H1 (cell line): ENCODE data around the gene ARID5B. TPM values are rescaled to one million over a fixed set of nuclear protein-coding genes. Genes with fewer than 3 reads are reported as not detected.
A peak's percentile ranks its signal among the peaks of the same experiment; 100 is the strongest.

Experiments
- CBX5 ChIP-seq: fragments of 300-800, 300-1000 bp; sonication (generic); IDR thresholded peaks from 2 replicates; pipeline ENCODE4 v1.7.1; 2016; ENCODE audit warnings: antibody characterized with exemption, low read length, low read depth
- CTBP2 ChIP-seq: IDR thresholded peaks from 2 replicates; pipeline ENCODE4 v1.7.0; 2011; ENCODE audit warnings: borderline replicate concordance, mild to moderate bottlenecking, moderate library complexity, mixed read lengths, low read length; ENCODE audit not compliant: insufficient read depth, insufficient read length
- EZH2 ChIP-seq: fragments of 200-600 bp; sonication (generic); IDR thresholded peaks from 2 replicates; pipeline ENCODE4 v1.7.1; 2012; ENCODE audit warnings: low read depth, mild to moderate bottlenecking, moderate library complexity, low read length, inconsistent platforms; ENCODE audit not compliant: severe bottlenecking
- POLR2AphosphoS5 ChIP-seq: IDR thresholded peaks from 2 replicates; pipeline ENCODE4 v1.6.1; 2011; ENCODE audit warnings: low read depth, low read length
- RBBP5 ChIP-seq: IDR thresholded peaks from 2 replicates; pipeline ENCODE4 v1.7.1; 2012; ENCODE audit warnings: low read depth, mild to moderate bottlenecking, inconsistent platforms, low read length, moderate library complexity, borderline replicate concordance
- polyA plus RNA-seq, 7 experiments: library from polyadenylated mRNA; depleted of rRNA in 3 of 7; stranded (reverse) in 5 of 7; unstranded in 2 of 7; fragments of >200 nt in 5 of 7; fragments of 200-250 nt in 2 of 7; gene quantifications; 1 replicate in 5 of 7; 2 replicates in 1 of 7; 4 replicates in 1 of 7; pipeline versions ENCODE4 v1.2.1 to v1.2.3, GENCODE V29; 2011 to 2013; ENCODE audit warnings: missing spikeins in 2 of 7, mixed read lengths in 2 of 7
- total RNA-seq: library from RNA; stranded (reverse); fragmentation: NEBNext Ultra II Directional; extraction: Animal tissue kit (Norgen Biotek cat#: 25700); gene quantifications from 2 replicates; pipeline ENCODE4 v1.2.1, GENCODE V29; 2021
- TF ChIP-seq, protein P1 (sequence below): IDR thresholded peaks from 2 replicates; pipeline ENCODE4 v1.6.1; 2012; ENCODE audit warnings: inconsistent platforms
- TF ChIP-seq, protein P2 (sequence below): IDR thresholded peaks from 2 replicates; pipeline ENCODE4 v1.6.1; 2012; ENCODE audit warnings: inconsistent platforms

The ARID5B gene
- total and polyA plus RNA-seq, 2 of the 8 experiments (the other 6 are each of a cell fraction or from before 2014, with no cell fraction given), result 0.21 to 1.1 TPM

DNA sequence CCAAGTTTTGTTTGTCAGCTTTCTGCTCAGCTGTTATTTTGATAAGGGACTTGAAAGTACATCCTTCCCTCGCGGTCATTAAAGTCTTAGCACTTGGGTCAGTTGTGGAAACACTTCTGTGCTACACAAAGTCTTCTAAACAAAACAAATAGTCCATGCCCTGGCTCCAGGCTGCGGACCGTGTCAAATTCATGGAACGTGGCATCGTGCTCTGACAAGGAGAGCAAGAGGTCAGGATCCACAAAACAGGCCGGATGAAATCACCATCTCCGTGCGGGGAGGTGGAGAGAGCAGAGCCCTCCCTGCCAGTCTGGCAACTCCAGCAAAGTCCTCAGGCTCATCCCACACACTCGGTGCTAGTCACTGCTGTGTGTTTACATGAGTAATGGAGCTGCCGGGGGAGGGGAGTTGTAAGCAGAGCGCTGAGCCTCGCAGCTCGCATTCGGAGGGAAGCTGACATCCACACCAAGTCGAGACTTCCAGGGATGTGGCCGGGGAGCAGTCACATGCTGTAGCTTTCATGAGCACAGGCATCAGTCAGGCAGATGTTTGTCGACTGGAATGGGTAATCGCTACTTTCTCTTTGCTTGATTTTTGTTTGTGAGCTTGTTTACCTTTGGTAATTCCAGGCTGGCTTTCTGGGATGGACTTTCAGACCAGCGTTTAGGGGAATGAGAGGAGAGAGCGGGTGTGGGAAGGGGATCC is 147.6 kb downstream of the ARID5B start (continued):
- peak; percentile 87; the same call in 1 of the 2 replicates for TF ChIP-seq RBBP5
- TF ChIP-seq, protein P1, sequence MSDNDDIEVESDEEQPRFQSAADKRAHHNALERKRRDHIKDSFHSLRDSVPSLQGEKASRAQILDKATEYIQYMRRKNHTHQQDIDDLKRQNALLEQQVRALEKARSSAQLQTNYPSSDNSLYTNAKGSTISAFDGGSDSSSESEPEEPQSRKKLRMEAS, result peak; percentile 83
- no peak for TF ChIP-seq CBX5
- TF ChIP-seq CTBP2, result no peak
- TF ChIP-seq, protein P2, sequence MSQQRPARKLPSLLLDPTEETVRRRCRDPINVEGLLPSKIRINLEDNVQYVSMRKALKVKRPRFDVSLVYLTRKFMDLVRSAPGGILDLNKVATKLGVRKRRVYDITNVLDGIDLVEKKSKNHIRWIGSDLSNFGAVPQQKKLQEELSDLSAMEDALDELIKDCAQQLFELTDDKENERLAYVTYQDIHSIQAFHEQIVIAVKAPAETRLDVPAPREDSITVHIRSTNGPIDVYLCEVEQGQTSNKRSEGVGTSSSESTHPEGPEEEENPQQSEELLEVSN, result peak; percentile 92
- no peak for TF ChIP-seq EZH2
- TF ChIP-seq POLR2AphosphoS5, result peak; percentile 54; the same call in 1 of the 2 replicates
